ENCODE data around the gene TLCD1.

The TLCD1 gene, protein sequence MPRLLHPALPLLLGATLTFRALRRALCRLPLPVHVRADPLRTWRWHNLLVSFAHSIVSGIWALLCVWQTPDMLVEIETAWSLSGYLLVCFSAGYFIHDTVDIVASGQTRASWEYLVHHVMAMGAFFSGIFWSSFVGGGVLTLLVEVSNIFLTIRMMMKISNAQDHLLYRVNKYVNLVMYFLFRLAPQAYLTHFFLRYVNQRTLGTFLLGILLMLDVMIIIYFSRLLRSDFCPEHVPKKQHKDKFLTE

DNA sequence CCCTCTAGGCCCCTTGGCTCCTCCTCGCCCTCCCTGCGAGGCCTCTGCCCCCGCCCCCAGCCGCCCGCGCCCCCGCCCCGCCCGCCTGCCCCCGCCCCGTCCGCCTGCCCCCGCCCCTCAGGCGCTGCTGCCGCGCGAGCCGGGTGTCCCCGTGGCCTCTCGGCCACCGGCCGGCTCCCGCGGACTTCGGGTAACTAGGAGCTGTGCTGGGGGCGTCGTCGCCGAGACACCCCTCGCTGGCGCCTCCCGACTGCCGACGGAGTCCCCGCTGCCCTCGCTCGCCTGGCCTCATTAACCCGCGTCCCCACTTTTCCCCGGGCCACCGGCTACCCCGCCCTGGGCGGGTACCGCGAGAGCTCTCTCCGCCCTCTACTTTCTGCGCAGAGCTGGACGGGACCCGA, at the start of gene TLCD1:
Gene TLCD1, minus strand, starts transcription at position 8 of the 401 bp plus-strand sequence. CDS start 136 bp downstream, outside the sequence.
- peak within 1 kb of the TSS; percentile 80 for H3K4me3 ChIP-seq (ENCODE audit: low read length)
- TF ChIP-seq, protein P1, sequence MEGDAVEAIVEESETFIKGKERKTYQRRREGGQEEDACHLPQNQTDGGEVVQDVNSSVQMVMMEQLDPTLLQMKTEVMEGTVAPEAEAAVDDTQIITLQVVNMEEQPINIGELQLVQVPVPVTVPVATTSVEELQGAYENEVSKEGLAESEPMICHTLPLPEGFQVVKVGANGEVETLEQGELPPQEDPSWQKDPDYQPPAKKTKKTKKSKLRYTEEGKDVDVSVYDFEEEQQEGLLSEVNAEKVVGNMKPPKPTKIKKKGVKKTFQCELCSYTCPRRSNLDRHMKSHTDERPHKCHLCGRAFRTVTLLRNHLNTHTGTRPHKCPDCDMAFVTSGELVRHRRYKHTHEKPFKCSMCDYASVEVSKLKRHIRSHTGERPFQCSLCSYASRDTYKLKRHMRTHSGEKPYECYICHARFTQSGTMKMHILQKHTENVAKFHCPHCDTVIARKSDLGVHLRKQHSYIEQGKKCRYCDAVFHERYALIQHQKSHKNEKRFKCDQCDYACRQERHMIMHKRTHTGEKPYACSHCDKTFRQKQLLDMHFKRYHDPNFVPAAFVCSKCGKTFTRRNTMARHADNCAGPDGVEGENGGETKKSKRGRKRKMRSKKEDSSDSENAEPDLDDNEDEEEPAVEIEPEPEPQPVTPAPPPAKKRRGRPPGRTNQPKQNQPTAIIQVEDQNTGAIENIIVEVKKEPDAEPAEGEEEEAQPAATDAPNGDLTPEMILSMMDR (conservative IDR thresholded peaks at IDR 0.05; ENCODE audit: low read length): no peak
- DNase-seq (ENCODE audit: low read depth): peak; percentile 32

DNA sequence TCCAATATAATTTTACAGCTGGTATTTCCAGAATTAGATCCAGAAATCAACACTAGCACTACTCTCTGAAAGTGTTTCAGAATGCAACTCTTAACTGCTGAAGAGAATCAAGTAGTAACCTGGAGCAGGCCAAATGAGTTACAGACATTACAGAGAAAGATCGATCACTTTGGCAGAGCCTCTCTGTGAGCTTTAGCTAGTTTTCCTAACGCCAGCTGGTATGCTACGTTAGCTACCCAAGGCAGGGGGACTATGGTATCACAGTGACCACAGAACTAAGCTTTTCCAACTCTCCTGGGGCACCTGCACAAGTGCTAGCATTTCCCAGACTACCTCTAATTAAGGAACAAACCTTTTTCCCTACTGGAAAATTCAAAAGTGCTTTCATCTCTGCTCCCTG, 48.2 kb upstream of the TLCD1 start:
- TF ChIP-seq, protein P1 (conservative IDR thresholded peaks at IDR 0.05; ENCODE audit: low read length): no peak
- DNase-seq (ENCODE audit: low read depth): no peak
- H3K4me3 ChIP-seq (ENCODE audit: low read length): no peak overlapping the region

DNA sequence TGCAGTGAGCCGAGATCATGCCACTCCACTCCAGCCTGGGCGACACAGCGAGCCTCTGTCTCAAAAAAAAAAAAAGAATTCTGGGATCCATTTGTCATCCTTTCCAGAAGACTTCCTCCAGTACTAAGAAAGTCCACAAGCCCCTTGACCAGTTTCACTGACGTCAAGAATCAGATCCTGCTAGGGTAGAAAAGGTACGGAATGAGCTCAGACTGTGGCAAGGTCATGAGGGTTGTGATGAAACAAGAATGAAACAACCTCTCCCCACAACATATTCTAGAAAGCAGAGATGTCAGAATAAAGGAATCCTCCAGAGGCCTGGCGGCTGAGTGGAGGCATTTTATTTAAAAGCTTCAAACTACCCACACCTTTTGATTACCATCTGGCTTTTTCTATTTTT, 47.7 kb upstream of the TLCD1 start:
- DNase-seq (ENCODE audit: low read depth): no peak
- H3K4me3 ChIP-seq (ENCODE audit: low read length): no peak overlapping the region
- TF ChIP-seq, protein P1 (conservative IDR thresholded peaks at IDR 0.05; ENCODE audit: low read length): no peak

DNA sequence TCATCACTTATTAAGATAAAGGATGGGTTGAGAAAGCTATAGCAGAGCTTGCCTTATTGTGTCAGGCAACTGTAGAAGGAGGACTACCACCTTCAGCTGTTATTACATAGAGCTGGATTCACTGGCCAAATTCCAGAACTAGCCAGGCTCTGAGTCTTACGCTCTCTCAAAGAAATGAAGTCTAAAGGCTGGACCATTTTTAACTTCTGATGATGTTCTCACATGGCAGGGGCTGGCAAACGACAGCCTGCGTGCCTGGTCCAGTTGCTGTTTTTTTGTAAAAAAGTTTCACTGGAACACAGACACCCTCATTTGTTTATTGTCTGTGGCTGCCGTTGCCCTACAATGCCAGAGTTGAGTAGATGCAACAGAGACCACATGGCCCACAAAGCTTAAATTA, 39.0 kb upstream of the TLCD1 start:
- H3K4me3 ChIP-seq (ENCODE audit: low read length): no peak overlapping the region
- TF ChIP-seq, protein P1 (conservative IDR thresholded peaks at IDR 0.05; ENCODE audit: low read length): no peak
- DNase-seq (ENCODE audit: low read depth): no peak

DNA sequence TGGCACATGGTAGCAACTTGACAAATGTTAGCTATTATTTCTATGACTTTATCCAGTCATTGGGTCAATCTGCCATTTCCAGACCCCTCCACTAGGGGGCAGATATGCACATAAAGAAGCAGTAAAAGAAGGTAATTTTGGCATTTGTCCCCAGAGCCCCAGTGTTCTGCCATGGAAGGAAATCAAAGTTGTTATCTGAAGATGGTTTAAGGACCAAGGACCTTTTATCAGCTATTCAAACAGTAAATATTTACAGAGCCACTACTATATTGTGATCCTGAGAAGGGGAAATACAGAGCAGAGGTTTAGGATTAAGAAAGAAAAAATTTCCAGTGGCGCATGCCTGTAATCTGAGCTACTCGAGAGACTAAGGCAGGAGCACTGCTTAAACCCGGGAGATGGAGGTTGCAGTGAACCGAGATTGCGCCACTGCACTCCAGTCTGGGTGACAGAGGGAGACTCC, 37.8 kb upstream of the TLCD1 start:
- H3K4me3 ChIP-seq (ENCODE audit: low read length): no peak overlapping the region
- DNase-seq (ENCODE audit: low read depth): peak; percentile 79
- TF ChIP-seq, protein P1 (conservative IDR thresholded peaks at IDR 0.05; ENCODE audit: low read length): peak; percentile 93

DNA sequence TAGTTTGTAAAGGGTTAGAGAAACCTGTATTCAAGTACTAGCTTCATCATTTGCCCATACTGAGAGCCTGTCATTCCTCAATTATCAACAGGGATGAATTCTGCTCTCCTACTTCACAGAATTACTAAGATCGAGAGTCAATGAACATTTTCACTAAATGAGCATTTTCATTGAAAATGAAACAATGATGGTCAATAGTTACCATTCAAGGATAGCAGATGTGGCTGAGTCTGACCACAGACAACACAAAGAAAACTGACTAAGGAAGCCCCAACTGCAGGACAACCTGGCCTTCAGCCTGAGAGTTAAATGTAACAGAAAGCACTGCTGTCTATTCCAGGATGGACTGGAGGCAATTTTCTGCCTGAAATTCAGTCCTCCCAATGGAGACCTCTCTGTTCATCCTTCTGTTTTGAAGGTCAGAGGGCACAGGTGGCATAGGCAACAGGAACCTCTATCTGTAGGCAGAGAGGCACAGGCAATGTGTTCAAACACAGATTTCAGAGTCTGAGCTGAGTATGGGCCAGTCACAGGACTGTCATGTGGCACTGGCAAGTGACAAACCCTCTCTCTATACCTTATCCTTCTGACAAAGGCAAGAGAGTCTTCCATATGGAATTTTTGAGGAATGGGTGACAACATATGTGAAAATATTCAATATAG, 37.2 kb upstream of the TLCD1 start:
- no peak for DNase-seq (ENCODE audit: low read depth)
- TF ChIP-seq, protein P1 (conservative IDR thresholded peaks at IDR 0.05; ENCODE audit: low read length): no peak
- H3K4me3 ChIP-seq (ENCODE audit: low read length): no peak overlapping the region
